H1 (cell line): Measurements from ENCODE around the gene EHBP1.

Source experiments
- ATF3 ChIP-seq: IDR thresholded peaks from 2 replicates; pipeline ENCODE4 v1.6.1; 2011; ENCODE audit warnings: low read depth, mild to moderate bottlenecking, low read length; ENCODE audit not compliant: insufficient read depth
- CTCF ChIP-seq, 3 experiments: IDR thresholded peaks; 1 replicate in 2 of 3; 2 replicates in 1 of 3; pipeline versions ENCODE4 v1.5.1 to v1.6.1; 2011; ENCODE audit warnings: low read length in 3 of 3, mild to moderate bottlenecking in 3 of 3, inconsistent platforms in 2 of 3, low read depth in 1 of 3, moderate library complexity in 1 of 3; ENCODE audit not compliant: insufficient read depth in 1 of 3; ENCODE audit errors: control extremely low read depth in 1 of 3
- EP300 ChIP-seq, 2 experiments: IDR thresholded peaks; 1 replicate in 1 of 2; 2 replicates in 1 of 2; pipeline ENCODE4 v1.6.1; 2011 to 2012; ENCODE audit warnings: low read depth in 2 of 2, low read length in 2 of 2, mild to moderate bottlenecking in 2 of 2, borderline replicate concordance in 1 of 2, inconsistent platforms in 1 of 2, moderate library complexity in 1 of 2
- HDAC2 ChIP-seq, 2 experiments: fragments of 300-600 bp in 1 of 2; sonication (generic) in 1 of 2; IDR thresholded peaks; 2 replicates each; pipeline ENCODE4 v1.6.1; 2011 to 2012; ENCODE audit warnings: low read depth in 2 of 2, low read length in 2 of 2, mild to moderate bottlenecking in 2 of 2, moderate library complexity in 2 of 2, borderline replicate concordance in 1 of 2, inconsistent platforms in 1 of 2
- POLR2A ChIP-seq, 2 experiments: IDR thresholded peaks; 1 replicate in 1 of 2; 2 replicates in 1 of 2; pipeline ENCODE4 v1.6.1; 2011; ENCODE audit warnings: low read depth in 2 of 2, low read length in 2 of 2, mild to moderate bottlenecking in 2 of 2; ENCODE audit errors: control extremely low read depth in 1 of 2
- POLR2AphosphoS5 ChIP-seq: IDR thresholded peaks from 2 replicates; pipeline ENCODE4 v1.6.1; 2011; ENCODE audit warnings: low read depth, low read length
- RFX5 ChIP-seq: IDR thresholded peaks from 2 replicates; pipeline ENCODE4 v1.6.1; 2011; ENCODE audit warnings: low read depth, low read length, improper control_type of control experiment, borderline replicate concordance
- TAF1 ChIP-seq: IDR thresholded peaks from 2 replicates; pipeline ENCODE4 v1.6.1; 2011; ENCODE audit warnings: mild to moderate bottlenecking, low read depth, low read length
- USF2 ChIP-seq: IDR thresholded peaks from 2 replicates; pipeline ENCODE4 v1.6.1; 2011; ENCODE audit warnings: low read length, improper control_type of control experiment
- YY1 ChIP-seq: IDR thresholded peaks from 2 replicates; pipeline ENCODE4 v1.6.1; 2011; ENCODE audit warnings: low read depth, mild to moderate bottlenecking, low read length

- TF ChIP-seq ATF3 (no peak), POLR2A (IDR thresholded peaks at IDR 0.05; ENCODE audit: control extremely low read depth in 1 of 2, low read depth in 2 of 2, low read length in 2 of 2) (no peak), HDAC2 (IDR thresholded peaks at IDR 0.05; ENCODE audit: borderline replicate concordance in 1 of 2, low read depth in 2 of 2, low read length in 2 of 2) (no peak), CTCF (IDR thresholded peaks at IDR 0.05; ENCODE audit: control extremely low read depth in 1 of 3, insufficient read depth in 1 of 3, low read depth in 1 of 3, low read length in 3 of 3) (no peak), USF2 (no peak), POLR2AphosphoS5 (no peak), YY1 (no peak), TAF1 (no peak), EP300 (IDR thresholded peaks at IDR 0.05; ENCODE audit: borderline replicate concordance in 1 of 2, low read depth in 2 of 2, low read length in 2 of 2) (no peak), RFX5 (no peak)
These were observed 149.3 kb downstream of the EHBP1 start for GRCh38 chr2:62854600-62855514.
